Stimulated activated effector memory CD8-positive, alpha-beta T cell treated with anti-CD3 and anti-CD28 coated beads, Interleukin-12 subunit alpha, Interleukin-12 subunit beta, amount 100 ng/mL, for 72 hours (primary cell): Measurements from ENCODE around the gene MGAT4C.
"Not testable (repeated sequence)": the region's sequence is repeated elsewhere in the genome, so short reads cannot be mapped to it uniquely, and the experiment has no call there.

Source experiments
- ATAC-seq: fragments of 150-1000 bp; cut with Tn5 transposase; 2 replicates; pipeline ENCODE4 v1.10.0; 2021
- DNase-seq, 2 donors: peaks; one replicate each; pipeline ENCODE4 v3.0.0; 2021 to 2022; ENCODE audit warnings: low spot score in 2 of 2
- H3K27ac Mint-ChIP-seq: one replicate; pipeline ENCODE4 v1.8.0; 2022; ENCODE audit warnings: mild to moderate bottlenecking, mixed read lengths
- H3K36me3 Mint-ChIP-seq: one replicate; pipeline ENCODE4 v1.8.0; 2022; ENCODE audit warnings: mild to moderate bottlenecking, mixed read lengths
- H3K4me1 Mint-ChIP-seq: one replicate; pipeline ENCODE4 v1.8.0; 2022; ENCODE audit warnings: mixed read lengths
- H3K4me3 Mint-ChIP-seq: one replicate; pipeline ENCODE4 v1.8.0; 2022; ENCODE audit warnings: mild to moderate bottlenecking, mixed read lengths
- H3K9me3 Mint-ChIP-seq: one replicate; pipeline ENCODE4 v1.8.0; 2022; ENCODE audit warnings: mixed read lengths

Gene MGAT4C

DNA sequence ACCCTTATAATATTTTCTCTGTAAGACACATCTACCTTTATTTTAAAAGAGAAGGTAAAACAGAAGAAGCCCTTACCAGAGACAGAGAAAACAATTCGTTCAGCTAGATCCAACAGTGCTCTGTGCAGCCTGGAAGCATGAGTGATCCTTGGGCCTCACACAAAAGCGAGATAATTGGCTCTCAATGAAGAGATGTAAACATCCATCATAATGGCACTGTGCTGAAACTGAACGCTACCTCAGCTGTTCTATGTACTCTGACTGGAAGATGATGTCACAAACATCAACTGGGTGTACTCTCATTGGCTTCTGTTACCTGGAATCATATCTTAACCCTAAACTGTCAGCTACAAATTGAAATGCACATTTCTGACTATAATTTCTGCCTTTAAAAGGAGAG is at the start of gene MGAT4C:
Gene MGAT4C, minus strand, starts transcription at position 229 of the 400 bp plus-strand sequence.
- no peaks in the 10 kb centered on the region for H3K36me3 Mint-ChIP-seq
- DNase-seq: no peak
- no peak within 1 kb of the TSS for H3K27ac Mint-ChIP-seq
- no peak for ATAC-seq
- no peaks in the 10 kb centered on the region for H3K4me1 Mint-ChIP-seq
- peaks cover 3% of the 10 kb centered on the region for H3K9me3 Mint-ChIP-seq
- H3K4me3 Mint-ChIP-seq: no peak within 1 kb of the TSS

DNA sequence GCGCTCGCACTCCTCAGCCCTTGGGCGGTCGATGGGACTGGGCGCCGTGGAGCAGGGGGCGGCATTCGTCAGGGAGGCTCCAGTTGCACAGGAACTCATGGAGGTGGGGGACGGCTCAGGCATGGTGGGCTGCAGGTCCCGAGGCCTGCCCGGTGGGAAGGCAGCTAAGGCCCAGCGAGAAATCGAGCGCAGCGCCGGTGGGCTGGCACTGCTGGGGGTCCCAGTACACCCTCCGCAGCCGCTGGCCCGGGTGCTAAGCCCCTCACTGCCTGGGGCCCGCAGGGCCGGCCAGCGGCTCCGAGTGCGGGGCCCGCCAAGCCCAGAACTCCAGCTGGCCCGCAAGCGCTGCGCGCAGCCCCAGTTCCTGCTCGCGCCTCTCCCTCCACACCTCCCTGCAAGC is 40.2 kb upstream of the MGAT4C start:
- not testable (repeated sequence) for H3K27ac Mint-ChIP-seq, H3K4me3 Mint-ChIP-seq, ATAC-seq, H3K36me3 Mint-ChIP-seq, H3K4me1 Mint-ChIP-seq, DNase-seq
- peaks cover 15% of the 10 kb centered on the region for H3K9me3 Mint-ChIP-seq

DNA sequence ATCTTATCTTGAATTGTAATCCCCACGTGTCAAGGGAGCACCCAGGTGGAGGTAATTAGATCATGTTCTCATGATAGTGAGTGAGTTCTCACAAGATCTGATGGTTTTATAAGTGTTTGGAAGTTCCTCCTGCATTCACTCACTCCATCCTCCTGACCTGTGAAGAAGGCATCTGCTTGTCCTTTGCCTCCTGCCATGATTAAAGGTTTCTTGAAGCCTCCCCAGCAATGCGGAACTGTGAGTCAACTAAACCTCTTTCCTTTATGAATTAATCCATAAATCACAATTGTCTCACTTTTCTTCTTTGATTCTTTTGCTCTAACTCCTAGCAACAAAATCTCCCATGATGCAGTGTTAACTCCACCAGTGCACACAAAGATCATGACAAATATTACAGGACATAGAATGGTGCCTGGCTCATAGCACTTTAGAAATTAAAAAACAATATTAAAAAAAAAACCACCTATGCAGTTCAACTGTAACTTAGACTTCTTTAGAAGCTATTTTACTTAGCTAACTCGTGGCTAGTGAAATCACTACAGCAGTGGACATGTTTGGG is 37.6 kb upstream of the MGAT4C start:
- H3K36me3 Mint-ChIP-seq: no peaks in the 10 kb centered on the region
- no peaks in the 10 kb centered on the region for H3K4me1 Mint-ChIP-seq

DNA sequence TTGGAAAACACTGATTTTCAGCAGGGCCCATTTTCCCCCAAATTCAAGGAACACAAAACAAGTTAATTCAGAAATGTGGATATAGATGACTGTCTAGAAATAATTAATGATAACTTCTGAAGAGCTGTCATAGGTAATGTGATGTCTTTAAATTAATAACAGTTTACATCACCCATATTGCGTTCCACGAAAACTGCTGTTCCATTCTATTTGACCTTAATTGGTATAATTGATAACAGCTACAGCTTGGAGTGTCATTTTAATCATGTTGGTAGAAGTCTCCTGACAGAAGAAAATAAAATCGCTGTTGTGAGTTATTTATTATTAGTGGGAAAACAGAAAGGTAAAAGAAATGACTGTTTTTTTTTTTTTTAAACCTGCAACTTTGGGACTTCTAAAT is 36.3 kb upstream of the MGAT4C start:
- no peak overlapping the region for H3K27ac Mint-ChIP-seq
- no peak for ATAC-seq
- H3K4me3 Mint-ChIP-seq: no peak overlapping the region
- H3K9me3 Mint-ChIP-seq: peaks cover 15% of the 10 kb centered on the region
- no peak for DNase-seq
- no peaks in the 10 kb centered on the region for H3K36me3 Mint-ChIP-seq
- no peaks in the 10 kb centered on the region for H3K4me1 Mint-ChIP-seq

More for the DNA sequence above, 37.6 kb upstream of the MGAT4C start:
- Mint-ChIP-seq H3K9me3 (peaks cover 19% of the 10 kb centered on the region), H3K4me3 (no peak overlapping the region), H3K27ac (no peak overlapping the region)
- no peak for DNase-seq
- ATAC-seq: no peak

DNA sequence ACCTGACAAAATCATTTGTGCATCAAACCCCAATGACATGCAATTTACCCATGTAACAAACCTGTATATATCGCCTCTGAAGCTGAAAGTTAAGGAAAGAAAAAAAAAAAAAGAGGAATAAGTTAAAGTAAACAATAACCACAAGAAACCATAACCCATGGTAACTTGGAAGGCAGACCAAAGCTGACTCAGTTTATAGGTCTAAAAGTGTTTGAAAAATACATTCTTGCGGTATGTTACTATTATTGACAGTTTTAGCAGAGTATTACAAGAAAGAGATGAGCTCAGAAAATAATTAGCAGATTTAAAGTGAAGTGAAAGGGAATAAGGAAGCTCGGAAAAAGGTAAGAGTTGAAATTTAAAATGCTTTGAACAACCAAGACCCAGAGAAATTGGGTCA is 34.4 kb upstream of the MGAT4C start:
- no peak for ATAC-seq
- no peaks in the 10 kb centered on the region for H3K36me3 Mint-ChIP-seq

DNA sequence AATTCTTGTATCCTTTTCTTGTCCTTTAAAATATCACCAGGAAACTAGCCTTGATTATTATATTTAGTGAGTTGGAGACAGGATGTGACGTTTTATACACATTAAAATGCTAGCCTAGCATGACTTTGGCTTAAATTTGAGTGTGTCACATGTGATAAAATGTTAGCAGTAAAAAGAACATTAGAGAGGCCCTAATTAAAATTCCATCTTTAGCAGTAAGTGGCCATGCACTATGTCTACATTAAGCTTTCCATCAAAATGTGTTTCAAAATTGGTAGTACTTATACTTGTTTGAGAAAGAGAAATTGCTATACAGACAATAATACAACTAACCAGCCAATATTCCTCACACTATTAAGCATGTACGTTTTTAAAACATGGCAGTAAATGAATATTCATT is 29.9 kb upstream of the MGAT4C start:
- no peaks in the 10 kb centered on the region for H3K4me1 Mint-ChIP-seq
- no peak overlapping the region for H3K4me3 Mint-ChIP-seq
- H3K9me3 Mint-ChIP-seq: peaks cover 5% of the 10 kb centered on the region
- ATAC-seq (no peak), DNase-seq (no peak)
- H3K27ac Mint-ChIP-seq: no peak overlapping the region
- no peaks in the 10 kb centered on the region for H3K36me3 Mint-ChIP-seq

More for the DNA sequence above, 34.4 kb upstream of the MGAT4C start:
- Mint-ChIP-seq H3K9me3 (peaks cover 14% of the 10 kb centered on the region), H3K27ac (no peak overlapping the region), H3K4me3 (no peak overlapping the region), H3K4me1 (no peaks in the 10 kb centered on the region)
- DNase-seq: no peak

DNA sequence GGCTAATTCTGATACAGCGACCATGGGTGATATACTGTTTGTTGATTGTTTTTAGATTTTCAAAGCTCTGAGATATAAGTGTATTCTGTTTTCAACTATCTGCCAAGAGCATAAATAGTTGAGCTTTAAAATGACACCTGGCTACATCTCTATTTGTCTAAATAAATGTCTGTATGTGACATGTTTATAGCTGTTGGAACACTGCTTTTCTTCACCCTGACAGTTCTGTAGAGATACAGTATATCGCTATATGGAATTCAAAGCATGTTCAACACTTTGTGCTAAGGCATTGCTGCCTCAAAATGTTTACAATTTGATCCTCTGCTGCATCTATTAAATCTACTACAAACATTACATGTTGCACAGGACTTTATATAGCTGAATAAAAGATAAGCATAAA is 27.4 kb upstream of the MGAT4C start:
- DNase-seq (no peak), ATAC-seq (no peak)
- no peaks in the 10 kb centered on the region for H3K36me3 Mint-ChIP-seq
- H3K4me1 Mint-ChIP-seq: no peaks in the 10 kb centered on the region
- H3K9me3 Mint-ChIP-seq: peaks cover 16% of the 10 kb centered on the region
- H3K27ac Mint-ChIP-seq: no peak overlapping the region
- H3K4me3 Mint-ChIP-seq: no peak overlapping the region

DNA sequence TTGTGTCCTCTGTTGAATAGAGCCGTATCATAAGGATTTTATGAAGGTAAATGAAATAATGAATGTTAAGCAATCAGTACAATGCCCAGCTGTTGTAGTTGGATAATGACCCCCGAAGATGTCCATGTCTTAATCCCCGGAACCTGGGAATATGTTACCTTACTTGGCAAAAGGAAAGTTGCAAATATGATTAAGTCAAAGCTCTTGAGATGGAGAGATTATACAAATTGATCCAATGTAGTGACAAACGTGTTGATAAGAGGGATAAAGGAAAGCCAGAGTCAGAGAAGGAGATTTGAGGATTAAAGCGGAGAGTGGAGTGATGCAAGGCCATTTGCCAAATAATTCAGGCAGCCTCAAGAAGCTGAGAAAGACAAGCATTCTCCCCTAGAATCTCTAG is 19.2 kb upstream of the MGAT4C start:
- ATAC-seq (no peak), DNase-seq (no peak)
- H3K4me3 Mint-ChIP-seq: no peak overlapping the region
- H3K27ac Mint-ChIP-seq: no peak overlapping the region
- H3K9me3 Mint-ChIP-seq: peaks cover 21% of the 10 kb centered on the region
- no peaks in the 10 kb centered on the region for H3K4me1 Mint-ChIP-seq
- no peaks in the 10 kb centered on the region for H3K36me3 Mint-ChIP-seq

DNA sequence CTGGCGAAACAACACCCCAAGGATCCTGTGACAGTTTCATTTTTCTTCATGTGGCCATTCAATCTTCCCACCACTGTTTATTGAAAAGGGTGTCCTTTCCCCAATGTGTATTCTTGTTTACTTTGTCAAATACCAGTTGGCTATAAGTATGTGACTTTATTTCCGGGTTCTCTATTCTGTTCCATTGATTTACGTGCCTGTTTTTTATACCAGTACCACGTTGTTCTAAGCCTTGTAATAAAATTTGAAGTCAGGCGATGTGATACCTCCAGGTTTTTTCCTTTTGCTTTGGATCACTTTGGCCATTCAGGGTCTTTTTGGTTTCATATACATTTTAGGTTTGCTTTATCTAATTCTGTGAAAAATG is 9.1 kb upstream of the MGAT4C start:
- no peak for ATAC-seq
- Mint-ChIP-seq H3K27ac (no peak overlapping the region), H3K36me3 (no peaks in the 10 kb centered on the region), H3K9me3 (peaks cover 18% of the 10 kb centered on the region), H3K4me3 (no peak overlapping the region), H3K4me1 (no peaks in the 10 kb centered on the region)
- no peak for DNase-seq

DNA sequence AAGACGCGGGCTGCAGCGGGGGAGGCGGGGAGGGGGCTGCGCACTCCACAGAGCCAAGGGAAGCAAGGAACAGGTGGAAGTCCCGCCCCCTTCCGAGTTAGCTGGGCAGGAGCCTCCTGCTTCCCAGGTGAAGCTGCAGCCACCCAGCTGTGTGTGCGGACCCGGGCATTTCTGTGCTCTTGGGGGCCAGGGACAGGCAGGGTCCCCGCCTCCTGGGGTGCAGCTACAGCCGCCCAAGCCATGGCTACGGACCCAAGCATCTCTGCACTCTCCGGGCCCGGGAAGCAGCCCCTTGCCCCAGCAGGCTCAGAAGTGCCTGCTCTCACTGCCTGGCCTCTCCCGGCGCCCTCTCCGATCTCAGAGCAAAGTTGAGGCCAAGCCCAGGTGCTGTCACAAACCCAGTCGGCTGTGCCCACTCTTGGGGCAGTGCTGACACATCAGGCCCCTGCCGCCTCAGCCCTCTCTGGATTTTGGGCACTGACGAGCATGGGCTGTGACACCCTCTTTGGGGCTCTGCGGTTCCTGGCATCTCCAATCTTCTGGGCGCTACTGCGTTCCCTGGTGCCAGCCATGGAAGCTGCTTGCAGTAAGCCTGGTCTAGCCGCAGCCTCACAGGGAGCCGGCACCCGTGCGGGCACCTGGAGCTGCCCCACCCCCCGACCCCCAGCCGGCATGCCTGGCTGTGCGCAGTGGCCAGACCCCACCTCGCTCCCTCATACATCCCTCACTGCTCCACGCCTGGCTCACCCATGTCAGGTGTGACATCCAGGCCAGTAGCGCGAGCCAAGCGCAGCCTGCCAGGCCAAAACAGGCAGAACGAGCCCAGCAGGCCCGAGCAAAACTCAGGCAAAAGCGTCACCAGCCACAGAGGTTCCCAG is 8.5 kb upstream of the MGAT4C start:
- H3K4me1 Mint-ChIP-seq: no peaks in the 10 kb centered on the region
- no peak for ATAC-seq
- H3K36me3 Mint-ChIP-seq: no peaks in the 10 kb centered on the region

DNA sequence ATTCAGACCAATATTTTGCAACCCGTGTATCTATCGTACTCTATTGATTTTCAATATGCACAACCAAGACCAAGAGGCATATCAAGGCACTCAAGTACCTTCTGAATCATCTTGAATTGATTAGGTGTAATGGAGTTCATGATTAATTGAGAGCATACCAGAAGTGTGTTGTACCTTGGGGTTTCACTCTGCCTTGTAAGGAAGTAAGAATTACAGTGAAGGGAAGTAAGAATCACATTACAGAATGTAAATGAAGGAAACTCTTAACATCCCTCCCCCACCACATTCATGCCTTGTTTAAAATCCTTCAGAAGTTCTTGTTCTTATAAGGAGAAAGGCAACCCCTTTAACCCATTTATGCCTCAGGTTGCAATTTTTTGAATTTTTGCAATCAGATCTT is 5.4 kb upstream of the MGAT4C start:
- Mint-ChIP-seq H3K36me3 (no peaks in the 10 kb centered on the region), H3K4me1 (no peaks in the 10 kb centered on the region), H3K9me3 (peaks cover 16% of the 10 kb centered on the region), H3K27ac (no peak overlapping the region), H3K4me3 (no peak overlapping the region)
- ATAC-seq (no peak), DNase-seq (no peak)

More for the DNA sequence above, 8.5 kb upstream of the MGAT4C start:
- H3K27ac Mint-ChIP-seq: no peak overlapping the region
- no peak for DNase-seq
- peaks cover 18% of the 10 kb centered on the region for H3K9me3 Mint-ChIP-seq
- no peak overlapping the region for H3K4me3 Mint-ChIP-seq

DNA sequence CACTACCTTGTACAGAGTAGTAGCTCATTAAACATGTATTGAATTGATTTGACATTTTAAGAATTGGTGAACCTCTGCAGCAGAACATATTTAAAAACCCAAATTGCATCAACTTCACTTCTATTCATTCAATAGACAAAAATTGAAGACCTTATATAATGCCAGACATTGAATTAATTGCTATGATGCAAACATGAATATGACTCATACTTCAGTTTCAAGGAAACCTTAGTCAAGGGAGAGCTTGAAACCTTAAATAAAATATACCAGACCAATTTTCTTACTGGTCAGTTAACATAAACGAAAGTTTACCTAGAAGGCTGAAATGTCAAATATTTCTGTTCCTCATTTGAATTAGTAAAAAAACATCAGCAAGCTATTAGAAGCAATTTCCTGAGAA is 5.0 kb upstream of the MGAT4C start:
- no peaks in the 10 kb centered on the region for H3K36me3 Mint-ChIP-seq
- H3K27ac Mint-ChIP-seq: no peak overlapping the region
- no peak for ATAC-seq
- DNase-seq: no peak
- H3K4me1 Mint-ChIP-seq: no peaks in the 10 kb centered on the region
- H3K4me3 Mint-ChIP-seq: no peak overlapping the region
- H3K9me3 Mint-ChIP-seq: peaks cover 16% of the 10 kb centered on the region

DNA sequence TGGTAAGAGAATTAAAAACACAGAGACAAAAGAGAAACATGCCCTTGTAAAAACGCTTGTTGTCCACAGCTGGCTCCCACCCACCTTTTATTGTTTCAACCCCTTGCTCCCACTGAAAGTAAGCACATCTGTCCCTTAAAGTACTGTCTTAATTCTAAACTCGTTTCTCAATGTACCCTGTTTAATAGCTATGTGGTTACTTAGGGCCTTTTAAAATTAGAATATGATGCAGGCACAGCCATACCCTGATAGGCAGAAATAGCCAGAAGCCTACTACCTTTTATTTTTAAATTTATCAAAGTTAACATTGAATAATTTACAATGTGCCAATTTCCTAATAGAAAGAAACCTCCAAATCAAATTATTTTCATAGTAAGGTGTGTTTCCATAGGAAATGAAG is 4.0 kb upstream of the MGAT4C start:
- H3K27ac Mint-ChIP-seq: no peak overlapping the region
- H3K4me3 Mint-ChIP-seq: no peak overlapping the region
- H3K36me3 Mint-ChIP-seq: no peaks in the 10 kb centered on the region
- H3K9me3 Mint-ChIP-seq: peaks cover 13% of the 10 kb centered on the region
- no peaks in the 10 kb centered on the region for H3K4me1 Mint-ChIP-seq
- ATAC-seq (no peak), DNase-seq (no peak)

DNA sequence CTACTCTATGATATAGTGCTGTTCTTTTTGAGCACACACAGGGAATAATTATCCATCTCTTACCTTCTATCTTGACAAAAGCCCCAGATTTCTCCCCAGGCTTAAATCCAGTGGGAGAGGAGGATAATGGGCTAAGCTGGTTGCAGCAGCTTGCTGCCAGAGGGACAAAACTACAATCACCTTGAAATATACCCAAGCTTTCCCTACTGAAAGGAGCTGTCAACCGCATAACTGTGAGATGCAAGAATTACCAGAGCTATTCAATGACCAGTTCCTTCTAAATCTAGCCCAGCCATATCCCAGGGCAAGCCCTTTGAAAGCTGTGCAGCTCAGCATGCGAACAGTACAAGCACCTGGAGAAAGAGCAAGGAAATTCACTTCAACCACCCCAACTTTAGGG is 943 bp upstream of the MGAT4C start:
- peaks cover 5% of the 10 kb centered on the region for H3K9me3 Mint-ChIP-seq

DNA sequence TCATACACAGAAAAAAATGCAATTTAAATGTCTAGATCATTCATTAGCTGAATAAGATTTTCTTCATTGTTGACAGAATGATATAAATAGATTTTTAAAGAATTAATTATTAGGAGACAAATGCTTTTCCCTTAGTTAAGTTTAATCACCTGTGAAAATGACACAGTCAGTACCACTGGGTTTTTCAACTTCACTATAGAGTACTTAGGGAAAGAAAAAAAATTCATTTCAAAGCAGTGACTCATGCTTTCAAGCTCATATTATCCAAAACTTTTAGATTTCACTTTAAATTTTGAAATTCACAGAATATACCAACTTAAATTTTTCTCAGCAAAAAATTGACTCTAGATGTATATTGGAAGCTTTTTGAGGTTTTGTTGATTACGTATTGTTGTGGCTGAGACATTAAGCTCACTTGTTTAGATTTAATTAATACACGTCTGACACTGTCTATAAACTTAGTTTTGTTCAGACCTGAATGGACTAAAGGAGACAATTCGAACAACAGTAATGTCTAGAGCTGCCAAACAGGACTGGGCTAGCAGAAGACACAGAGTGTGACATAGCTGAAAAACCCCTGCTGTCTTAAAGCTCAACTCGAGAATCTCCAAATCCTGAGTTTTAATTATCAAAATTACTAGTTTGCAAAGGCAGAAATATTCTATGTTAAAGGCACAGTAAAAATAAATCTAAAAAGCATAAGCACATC is 1.6 kb downstream of the MGAT4C start:
- H3K4me3 Mint-ChIP-seq: no peak overlapping the region
- ATAC-seq: no peak
- no peak overlapping the region for H3K27ac Mint-ChIP-seq
- H3K9me3 Mint-ChIP-seq: peaks cover 4% of the 10 kb centered on the region
- DNase-seq: no peak
- H3K36me3 Mint-ChIP-seq: no peaks in the 10 kb centered on the region
- no peaks in the 10 kb centered on the region for H3K4me1 Mint-ChIP-seq

More for the DNA sequence above, 943 bp upstream of the MGAT4C start:
- DNase-seq: no peak
- Mint-ChIP-seq H3K27ac (no peak overlapping the region), H3K4me1 (no peaks in the 10 kb centered on the region), H3K4me3 (no peak overlapping the region), H3K36me3 (no peaks in the 10 kb centered on the region)
- ATAC-seq: no peak

DNA sequence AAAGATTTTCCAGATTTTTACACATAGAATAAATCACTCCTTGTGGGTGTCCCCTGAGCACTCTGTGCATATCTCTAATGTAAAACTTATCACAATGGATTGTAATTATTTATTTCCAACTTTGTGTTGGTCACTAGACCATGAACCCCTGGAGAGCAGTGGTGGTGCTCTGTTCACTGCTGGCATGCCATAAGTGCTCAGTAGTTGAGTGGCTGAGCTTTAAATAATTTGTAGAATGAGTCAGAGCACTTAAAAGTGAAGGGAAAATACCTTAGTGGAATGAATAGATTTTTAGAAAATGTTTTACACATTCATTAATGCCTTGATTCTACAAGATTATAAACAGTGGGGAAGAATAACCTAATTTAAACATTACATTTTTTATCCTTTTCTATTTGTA is 6.3 kb downstream of the MGAT4C start:
- H3K4me1 Mint-ChIP-seq: no peaks in the 10 kb centered on the region
- ATAC-seq (no peak), DNase-seq (no peak)
- H3K4me3 Mint-ChIP-seq: no peak overlapping the region
- no peaks in the 10 kb centered on the region for H3K36me3 Mint-ChIP-seq
- peaks cover 14% of the 10 kb centered on the region for H3K9me3 Mint-ChIP-seq
- no peak overlapping the region for H3K27ac Mint-ChIP-seq
